AG09309 (cell line): Measurements from ENCODE around the gene ADAMTS16.

ENCODE experiments used
- DNase-seq: peaks from one replicate; pipeline ENCODE4 v3.0.0-alpha.2; 2010; ENCODE audit warnings: low read depth
- H3K4me3 ChIP-seq: 2 replicates; pipeline ENCODE4 v1.5.1; 2011; ENCODE audit warnings: mild to moderate bottlenecking, low read depth, low read length, moderate library complexity; ENCODE audit not compliant: control insufficient read depth
- TF ChIP-seq, protein P1 (sequence below): IDR thresholded peaks from 2 replicates; pipeline ENCODE4 v1.5.1; 2011; ENCODE audit warnings: mild to moderate bottlenecking, low read depth, low read length, inconsistent platforms; ENCODE audit not compliant: insufficient read depth, control insufficient read depth; ENCODE audit errors: missing control alignments

Gene ADAMTS16

DNA sequence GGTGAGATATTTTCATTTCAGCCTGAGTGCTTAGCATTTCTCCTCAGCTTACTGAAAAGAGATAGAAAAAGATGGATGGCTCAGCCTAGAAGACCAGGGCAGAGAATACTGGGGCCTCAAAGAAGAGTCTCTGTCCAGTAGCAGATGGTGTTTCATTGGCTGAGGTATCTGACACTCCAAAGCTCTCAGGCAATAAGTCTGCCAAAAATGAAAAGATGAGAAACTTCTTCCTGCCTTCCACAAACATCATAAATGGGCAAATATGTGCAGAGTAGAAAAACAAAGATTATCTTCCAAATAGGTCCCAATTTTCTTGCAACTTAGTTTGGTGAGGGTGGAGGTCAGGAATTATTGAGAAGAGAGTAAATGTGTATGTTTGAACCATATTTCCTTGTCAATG, 195.0 kb downstream of the ADAMTS16 start:
- H3K4me3 ChIP-seq, result no peak overlapping the region
- DNase-seq, result no peak
- TF ChIP-seq, protein P1, sequence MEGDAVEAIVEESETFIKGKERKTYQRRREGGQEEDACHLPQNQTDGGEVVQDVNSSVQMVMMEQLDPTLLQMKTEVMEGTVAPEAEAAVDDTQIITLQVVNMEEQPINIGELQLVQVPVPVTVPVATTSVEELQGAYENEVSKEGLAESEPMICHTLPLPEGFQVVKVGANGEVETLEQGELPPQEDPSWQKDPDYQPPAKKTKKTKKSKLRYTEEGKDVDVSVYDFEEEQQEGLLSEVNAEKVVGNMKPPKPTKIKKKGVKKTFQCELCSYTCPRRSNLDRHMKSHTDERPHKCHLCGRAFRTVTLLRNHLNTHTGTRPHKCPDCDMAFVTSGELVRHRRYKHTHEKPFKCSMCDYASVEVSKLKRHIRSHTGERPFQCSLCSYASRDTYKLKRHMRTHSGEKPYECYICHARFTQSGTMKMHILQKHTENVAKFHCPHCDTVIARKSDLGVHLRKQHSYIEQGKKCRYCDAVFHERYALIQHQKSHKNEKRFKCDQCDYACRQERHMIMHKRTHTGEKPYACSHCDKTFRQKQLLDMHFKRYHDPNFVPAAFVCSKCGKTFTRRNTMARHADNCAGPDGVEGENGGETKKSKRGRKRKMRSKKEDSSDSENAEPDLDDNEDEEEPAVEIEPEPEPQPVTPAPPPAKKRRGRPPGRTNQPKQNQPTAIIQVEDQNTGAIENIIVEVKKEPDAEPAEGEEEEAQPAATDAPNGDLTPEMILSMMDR, result no peak

DNA sequence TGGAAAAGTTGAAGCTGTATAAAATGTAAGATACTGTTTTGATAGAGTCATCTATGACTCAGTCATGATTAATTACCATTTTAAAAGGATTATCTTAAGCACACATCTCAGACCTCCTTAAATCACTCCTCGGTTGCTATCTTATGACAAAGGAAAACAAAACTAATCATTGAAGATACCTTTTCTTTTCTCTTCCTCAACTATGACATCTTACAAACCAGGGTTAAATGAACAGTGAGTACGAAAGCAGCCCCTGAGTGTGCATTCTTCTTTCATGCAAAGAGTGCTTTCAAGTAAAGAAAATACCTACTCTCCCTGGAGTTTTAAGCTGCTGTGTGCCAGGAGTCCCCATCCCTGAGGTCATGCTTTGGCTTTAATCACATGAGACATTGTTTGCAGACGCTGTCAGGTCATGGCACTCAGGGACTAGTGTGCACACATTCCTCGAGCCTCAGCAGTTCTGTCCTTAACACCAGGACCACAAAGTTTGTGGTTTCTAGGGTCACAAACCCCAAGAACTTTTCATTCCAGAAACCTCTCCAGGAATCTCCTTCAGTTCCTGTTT, 195.7 kb downstream of the ADAMTS16 start:
- no peak overlapping the region for H3K4me3 ChIP-seq
- DNase-seq, result peak; percentile 25
- TF ChIP-seq, protein P1, result no peak

DNA sequence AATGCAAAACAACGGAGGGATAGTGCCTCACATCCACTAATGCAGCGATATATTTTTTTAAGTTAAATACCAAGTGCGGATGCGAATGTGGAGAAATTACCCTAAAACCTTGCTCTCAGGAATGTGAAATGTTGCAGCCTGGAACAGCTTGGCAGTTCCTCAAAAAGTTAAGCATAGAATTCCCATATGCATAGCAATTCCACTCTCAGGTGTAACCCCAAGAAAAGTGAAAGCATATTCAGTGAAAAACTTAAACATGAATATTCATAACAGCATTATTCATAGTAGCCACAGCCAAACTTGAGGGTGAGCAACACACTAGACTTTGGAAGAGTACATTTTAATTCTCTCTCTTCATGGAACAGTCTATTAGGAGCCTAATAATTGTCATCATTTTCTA, 199.1 kb downstream of the ADAMTS16 start:
- DNase-seq, result no peak
- H3K4me3 ChIP-seq, result no peak overlapping the region
- TF ChIP-seq, protein P1, result no peak

DNA sequence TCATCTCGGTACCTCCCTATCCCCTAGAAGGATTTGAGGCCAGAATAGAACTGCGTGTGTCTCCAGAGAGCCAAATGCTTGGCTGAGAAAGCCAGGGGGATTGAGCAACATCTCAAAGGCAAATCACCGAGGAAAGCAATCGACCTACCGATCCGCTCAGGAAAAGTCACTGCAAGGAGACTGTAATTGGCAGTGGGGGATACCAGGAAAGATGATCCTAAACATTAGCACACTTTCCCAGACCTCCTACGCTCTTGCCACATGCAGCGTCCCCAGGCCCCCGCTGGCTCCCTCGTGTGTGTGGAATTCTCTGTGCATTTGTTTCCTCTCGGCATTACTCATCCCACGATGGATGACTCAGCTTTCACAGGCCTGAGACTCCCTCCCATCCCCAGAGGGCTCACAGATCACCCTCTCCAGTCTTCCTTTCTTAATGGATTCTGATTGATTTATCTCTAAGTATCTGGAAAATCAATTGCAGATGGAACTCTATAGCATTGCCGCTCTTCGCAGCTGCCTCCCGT, 200.1 kb downstream of the ADAMTS16 start:
- H3K4me3 ChIP-seq, result no peak overlapping the region
- TF ChIP-seq, protein P1, result peak; percentile 87
- peak; percentile 93 for DNase-seq

DNA sequence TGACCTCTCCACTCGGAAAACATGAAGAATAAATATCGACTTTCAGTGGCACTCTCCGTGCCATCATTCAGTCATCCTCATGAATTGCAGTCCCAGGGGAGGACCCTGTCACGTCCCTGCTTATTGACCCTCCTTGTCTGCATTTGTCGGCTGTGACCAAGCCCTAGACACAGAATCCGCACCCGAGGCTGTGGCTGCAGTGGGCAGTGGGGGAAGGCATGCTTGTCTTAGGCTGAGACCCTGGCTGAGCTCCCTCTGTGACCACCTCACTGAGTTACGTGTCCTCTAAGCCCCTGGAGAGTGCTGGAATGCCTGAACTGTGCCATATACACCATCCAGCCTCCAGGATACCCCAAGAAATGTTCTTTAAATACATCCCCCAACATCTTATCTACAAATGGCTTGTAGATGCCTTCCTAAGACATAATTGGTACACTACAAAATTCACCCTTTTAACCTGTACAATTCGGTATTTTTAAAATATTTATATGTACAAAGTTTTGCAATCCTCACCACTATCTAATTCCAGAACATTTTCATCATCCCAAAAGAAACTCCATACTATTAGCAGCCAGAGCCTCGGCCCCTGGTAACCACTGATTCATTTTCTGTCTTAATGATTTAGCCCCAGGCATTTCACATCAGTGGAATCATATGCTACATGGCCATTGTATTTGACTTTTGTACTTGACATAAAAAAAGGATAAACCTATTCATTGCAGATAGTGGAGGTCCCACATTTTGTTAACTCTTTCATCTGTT, 201.6 kb downstream of the ADAMTS16 start:
- H3K4me3 ChIP-seq, result no peak overlapping the region
- DNase-seq, result peak; percentile 66
- TF ChIP-seq, protein P1, result no peak

DNA sequence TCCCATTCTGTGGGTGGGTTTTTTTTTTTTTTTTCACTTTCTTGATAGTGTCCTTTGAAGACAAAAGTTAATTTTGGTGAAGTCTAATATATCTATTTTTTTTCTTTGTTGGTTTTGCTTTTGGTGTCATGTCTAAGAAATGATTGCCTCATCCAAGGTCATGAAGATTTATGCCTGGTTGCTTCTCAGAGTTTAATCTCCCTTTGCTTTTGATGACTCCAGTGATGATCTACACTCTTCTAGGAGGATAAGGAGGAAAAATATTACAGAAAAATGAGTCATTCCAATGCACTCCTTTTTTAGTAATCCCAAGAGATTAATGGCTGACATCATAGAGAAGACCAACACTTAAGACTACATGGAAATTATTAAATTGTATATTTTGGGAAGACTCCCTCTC, 202.7 kb downstream of the ADAMTS16 start:
- DNase-seq, result peak; percentile 57
- TF ChIP-seq, protein P1, result no peak
- no peak overlapping the region for H3K4me3 ChIP-seq

DNA sequence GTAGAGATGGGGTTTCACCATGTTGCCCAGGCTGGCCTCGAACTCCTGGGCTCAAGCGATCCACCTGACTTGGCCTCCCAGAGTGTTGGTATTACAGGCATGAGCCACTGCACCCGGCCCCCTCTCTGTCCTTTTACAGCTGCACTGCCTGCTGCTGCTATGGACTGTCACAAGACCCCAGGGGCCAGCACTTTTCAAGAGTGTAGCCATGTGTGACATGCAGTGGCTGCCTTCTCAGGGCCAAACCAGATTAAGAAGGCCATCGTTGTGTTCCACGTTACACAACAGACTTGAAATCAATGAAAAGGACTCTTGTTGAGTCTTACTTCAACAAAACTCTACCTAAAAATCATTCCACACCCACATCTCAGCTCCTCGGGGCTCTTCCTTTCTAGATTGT, 203.4 kb downstream of the ADAMTS16 start:
- H3K4me3 ChIP-seq, result no peak overlapping the region
- TF ChIP-seq, protein P1, result no peak

More for the DNA sequence above, 203.4 kb downstream of the ADAMTS16 start:
- no peak for DNase-seq
